Large intestine (tissue), 3 donors: ENCODE results near the gene FADS2. TPM values are rescaled to one million over a fixed set of nuclear protein-coding genes. Genes with fewer than 3 reads are reported as not detected.
A peak's percentile ranks its signal among the peaks of the same experiment; 100 is the strongest.

Source experiments
- DNase-seq, 2 donors: peaks; one replicate each; pipeline versions ENCODE4 v3.0.0 to v3.0.0-alpha.2; 2013
- H3K27ac ChIP-seq: one replicate; pipeline ENCODE4 v1.5.1; 2013; ENCODE audit warnings: low read length
- H3K27me3 ChIP-seq: 2 replicates; pipeline ENCODE4 v1.6.1; 2013; ENCODE audit warnings: low read length; ENCODE audit not compliant: control insufficient read depth, insufficient read depth
- H3K36me3 ChIP-seq: 2 replicates; pipeline ENCODE4 v1.6.1; 2013; ENCODE audit warnings: low read length; ENCODE audit not compliant: control insufficient read depth, insufficient read depth
- H3K4me1 ChIP-seq: one replicate; pipeline ENCODE4 v1.6.1; 2013; ENCODE audit warnings: low read length; ENCODE audit not compliant: control insufficient read depth, insufficient read depth
- H3K4me3 ChIP-seq: one replicate; pipeline ENCODE4 v1.5.1; 2013; ENCODE audit warnings: low read length
- H3K9me3 ChIP-seq: one replicate; pipeline ENCODE4 v1.6.1; 2013; ENCODE audit warnings: mild to moderate bottlenecking, low read depth, low read length, moderate library complexity; ENCODE audit not compliant: control insufficient read depth
- WGBS: methylation state at CpG from one replicate; pipeline ENCODE4 v1.1.5; 2013; ENCODE audit warnings: low lambda C conversion rate; ENCODE audit not compliant: insufficient coverage; 5-methylcytosine and 5-hydroxymethylcytosine counted together
- polyA plus RNA-seq: library from polyadenylated mRNA; unstranded; fragments of 120-200 nt; gene quantifications from one replicate; pipeline ENCODE4 v1.2.1, GENCODE V29; 2013

The FADS2 gene
- polyA plus RNA-seq, 1 donor: 28.8 TPM

DNA sequence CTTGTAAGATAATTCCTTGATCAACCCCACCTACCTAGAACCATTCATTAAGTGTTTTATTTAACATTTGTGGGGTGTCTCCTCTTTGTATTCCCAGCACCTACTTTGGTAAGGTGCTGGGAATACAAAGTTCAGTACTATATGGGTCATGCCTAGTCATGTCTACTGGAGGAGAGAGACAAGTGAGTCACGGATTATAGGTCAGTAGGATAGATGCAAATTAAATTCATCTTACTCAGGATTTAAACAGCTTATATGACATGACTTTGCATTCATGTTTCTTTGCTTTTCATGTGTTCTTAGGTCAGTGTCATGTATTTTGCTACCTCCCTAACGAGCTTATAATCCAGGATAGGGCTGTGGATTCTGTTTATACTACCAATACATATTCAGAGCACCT is 7.9 kb upstream of the FADS2 start:
- Histone ChIP-seq H3K27me3 (peaks cover 35% of the 10 kb centered on the region), H3K9me3 (peaks cover 2% of the 10 kb centered on the region), H3K4me1 (peaks cover 12% of the 10 kb centered on the region), H3K27ac (no peak overlapping the region), H3K36me3 (no peaks in the 10 kb centered on the region), H3K4me3 (no peak overlapping the region)
- DNase-seq: no peak
- no CpG with 5 or more reads among the region's 2 CpGs for WGBS

DNA sequence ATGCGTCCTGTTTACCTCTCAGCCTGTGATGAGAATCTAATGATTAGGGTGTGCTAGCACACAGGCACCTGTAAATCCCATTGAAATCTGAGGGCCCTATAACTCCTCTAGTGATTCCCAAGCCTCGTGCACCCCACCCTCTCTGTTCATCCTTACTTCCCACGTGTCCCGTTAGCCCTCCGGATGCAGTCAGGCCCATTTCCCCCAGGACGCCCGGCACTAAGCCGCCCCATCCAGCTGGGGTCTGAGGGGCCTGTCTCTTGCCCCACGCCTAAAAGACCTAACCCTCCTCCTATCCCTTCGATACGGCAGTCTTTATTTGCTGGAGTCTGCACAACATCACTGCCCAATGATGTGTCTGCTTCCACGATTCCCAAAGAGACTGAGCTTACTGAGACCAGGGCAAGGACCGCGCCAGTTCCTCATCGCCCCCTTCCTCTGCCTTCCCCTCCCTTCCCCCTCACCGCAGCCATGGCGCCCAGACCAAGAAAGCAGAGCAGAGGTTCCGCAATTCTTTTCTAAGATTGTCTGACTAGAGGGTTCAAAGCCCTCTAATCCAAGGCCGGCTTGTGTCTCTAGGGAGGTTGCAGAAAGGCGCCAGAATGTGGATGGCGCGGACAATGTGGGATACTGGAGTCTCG is 1.1 kb upstream of the FADS2 start:
- Histone ChIP-seq H3K27ac (peak overlapping the region; percentile 66), H3K4me1 (peaks cover 11% of the 10 kb centered on the region), H3K4me3 (peak overlapping the region; percentile 44), H3K9me3 (peaks cover 2% of the 10 kb centered on the region), H3K27me3 (peaks cover 57% of the 10 kb centered on the region), H3K36me3 (no peaks in the 10 kb centered on the region)
- DNase-seq: no peak
- no CpG with 5 or more reads among the region's 23 CpGs for WGBS

DNA sequence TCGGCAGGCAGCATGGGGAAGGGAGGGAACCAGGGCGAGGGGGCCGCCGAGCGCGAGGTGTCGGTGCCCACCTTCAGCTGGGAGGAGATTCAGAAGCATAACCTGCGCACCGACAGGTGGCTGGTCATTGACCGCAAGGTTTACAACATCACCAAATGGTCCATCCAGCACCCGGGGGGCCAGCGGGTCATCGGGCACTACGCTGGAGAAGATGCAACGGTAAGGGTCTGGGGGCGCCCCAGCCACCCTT is 204 bp downstream of the FADS2 start:
- Histone ChIP-seq H3K27me3 (peaks cover 60% of the 10 kb centered on the region), H3K9me3 (peaks cover 2% of the 10 kb centered on the region), H3K27ac (peak overlapping the region; percentile 66), H3K4me1 (peaks cover 11% of the 10 kb centered on the region), H3K36me3 (no peaks in the 10 kb centered on the region), H3K4me3 (peak overlapping the region; percentile 47)
- DNase-seq: no peak
- no CpG with 5 or more reads among the region's 16 CpGs for WGBS

DNA sequence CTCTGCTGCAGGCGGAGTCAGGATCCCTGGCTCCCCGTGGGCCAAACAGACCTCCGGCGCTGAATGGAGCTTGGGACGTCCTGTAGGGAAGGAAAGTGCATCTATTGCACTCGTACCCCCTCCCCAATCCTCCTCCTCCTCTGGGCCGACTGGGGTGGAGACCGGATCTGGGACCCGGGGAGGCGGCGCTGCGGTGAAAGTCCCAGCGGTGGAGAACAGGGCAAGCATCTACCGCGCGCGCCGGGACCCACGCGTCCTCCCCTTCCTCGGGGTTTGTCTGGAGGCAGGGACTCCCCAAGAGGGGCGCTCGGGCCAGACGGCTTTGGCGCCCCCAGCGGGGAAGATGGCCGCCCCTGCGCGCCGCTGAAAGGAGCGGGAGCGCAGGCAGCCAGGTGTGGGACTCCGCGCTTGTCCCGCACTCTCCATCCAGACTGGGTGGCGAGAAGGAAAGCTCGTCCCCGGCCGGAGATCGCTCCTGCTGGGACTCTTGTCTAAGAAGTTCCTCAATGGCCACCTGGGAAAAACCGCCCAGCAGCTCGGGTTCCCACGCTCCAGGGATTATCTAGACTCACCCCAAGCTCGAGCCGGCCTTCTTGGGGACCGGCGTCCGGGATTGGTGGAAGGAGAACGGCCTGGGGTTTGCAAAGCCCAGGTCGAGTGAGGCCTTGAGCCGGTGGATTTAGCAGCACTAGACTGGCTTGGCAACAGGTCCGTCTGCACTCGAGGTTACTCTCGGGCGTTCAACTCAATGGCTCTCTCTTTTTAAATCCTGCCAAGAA is 718 bp downstream of the FADS2 start:
- peak overlapping the region; percentile 66 for H3K27ac ChIP-seq
- H3K4me3 ChIP-seq: peak overlapping the region; percentile 47
- H3K36me3 ChIP-seq: no peaks in the 10 kb centered on the region
- peak in 1 of 2 donors; percentile 42 for DNase-seq
- peaks cover 11% of the 10 kb centered on the region for H3K4me1 ChIP-seq
- no CpG with 5 or more reads among the region's 55 CpGs for WGBS
- H3K27me3 ChIP-seq: peaks cover 60% of the 10 kb centered on the region
- H3K9me3 ChIP-seq: peaks cover 2% of the 10 kb centered on the region

DNA sequence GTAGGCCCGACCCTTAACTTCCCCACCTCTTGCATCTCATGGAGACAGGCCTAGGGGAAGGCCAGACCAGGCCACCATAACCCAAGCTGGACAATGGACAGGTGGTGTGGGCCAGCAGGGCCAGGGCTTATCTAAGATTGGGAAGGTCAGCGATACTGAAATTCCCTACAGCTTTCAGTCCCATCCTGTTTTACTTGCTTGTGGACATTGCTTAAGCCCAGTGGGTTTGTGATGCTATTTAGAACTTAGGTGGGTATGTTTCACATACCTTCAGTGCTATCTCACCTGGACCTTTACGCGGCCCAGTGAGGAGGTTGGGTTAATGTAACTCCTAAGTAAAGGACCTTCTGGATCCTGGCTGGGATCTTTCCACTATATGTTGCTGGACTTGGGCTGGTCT is 1.7 kb downstream of the FADS2 start:
- Histone ChIP-seq H3K4me3 (peak overlapping the region; percentile 47), H3K4me1 (peaks cover 11% of the 10 kb centered on the region), H3K27me3 (peaks cover 60% of the 10 kb centered on the region), H3K36me3 (no peaks in the 10 kb centered on the region), H3K27ac (no peak overlapping the region), H3K9me3 (peaks cover 2% of the 10 kb centered on the region)
- no CpG with 5 or more reads among the region's 4 CpGs for WGBS
- no peak for DNase-seq

DNA sequence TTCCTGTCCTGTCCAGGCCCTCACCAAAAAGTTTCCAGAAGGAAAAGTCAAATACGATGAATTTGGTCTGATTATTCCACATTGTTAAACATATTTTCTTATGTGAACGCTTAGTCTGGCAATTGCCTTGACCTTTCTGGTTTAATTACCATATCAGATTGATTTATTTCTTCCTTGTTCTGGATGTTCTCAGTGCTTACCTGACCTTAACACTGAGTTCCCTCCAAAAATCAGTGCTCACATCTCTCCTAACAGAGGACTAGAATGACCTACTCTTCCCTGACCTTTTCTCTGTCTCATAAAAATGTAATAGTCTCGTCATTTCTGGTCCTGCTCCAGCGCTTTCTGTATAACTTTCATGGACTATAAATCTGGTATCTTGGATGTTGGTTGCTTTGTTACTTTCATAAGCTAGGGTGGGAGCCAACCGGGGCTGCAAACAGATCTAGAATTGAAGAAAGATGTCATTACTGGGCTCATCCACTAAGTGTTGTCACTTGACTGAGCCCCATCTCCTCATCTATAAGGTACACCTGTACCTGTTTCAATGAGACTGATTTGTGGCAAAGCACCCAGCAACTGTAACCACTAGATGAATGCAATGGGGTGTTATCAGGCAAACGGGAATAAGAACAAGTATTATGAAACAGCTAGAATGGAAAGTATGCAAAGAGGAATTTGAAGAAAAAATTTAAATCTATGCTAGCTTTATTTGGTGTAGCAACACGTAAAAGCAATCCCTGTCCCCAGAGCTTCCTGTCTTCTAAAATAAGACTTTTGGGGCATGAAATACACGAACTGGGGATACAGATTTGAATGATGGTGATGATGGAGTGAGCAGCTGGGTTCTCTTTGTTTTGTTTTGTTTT is 2.4 kb downstream of the FADS2 start:
- H3K4me1 ChIP-seq: peaks cover 11% of the 10 kb centered on the region
- 66% methylated on average over 3 of the region's 8 CpGs for WGBS
- no peak overlapping the region for H3K27ac ChIP-seq
- peaks cover 60% of the 10 kb centered on the region for H3K27me3 ChIP-seq
- no peaks in the 10 kb centered on the region for H3K36me3 ChIP-seq
- H3K4me3 ChIP-seq: no peak overlapping the region
- no peak for DNase-seq
- H3K9me3 ChIP-seq: peaks cover 2% of the 10 kb centered on the region

DNA sequence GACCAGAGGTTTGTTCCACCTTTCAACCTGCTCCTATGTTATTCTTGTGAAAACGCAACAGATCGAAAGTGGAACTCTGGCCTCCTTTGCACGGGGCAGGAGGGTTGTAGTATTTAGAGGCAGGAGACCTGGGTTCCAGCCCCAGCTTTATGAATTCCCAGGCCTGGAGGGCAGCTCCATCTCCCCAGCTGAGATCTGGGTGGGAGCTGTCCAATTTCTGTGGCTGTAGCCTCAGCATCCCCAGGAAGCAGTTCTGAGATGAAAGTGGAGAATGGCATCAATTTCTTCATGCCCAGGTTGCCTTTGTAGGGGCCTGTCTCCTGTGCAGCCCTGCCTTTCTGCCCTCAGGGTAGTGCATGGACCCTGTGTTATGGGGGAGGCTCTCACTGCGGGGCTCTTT is 4.1 kb downstream of the FADS2 start:
- Histone ChIP-seq H3K9me3 (peaks cover 2% of the 10 kb centered on the region), H3K36me3 (no peaks in the 10 kb centered on the region), H3K4me1 (peaks cover 11% of the 10 kb centered on the region), H3K4me3 (no peak overlapping the region), H3K27ac (no peak overlapping the region), H3K27me3 (peaks cover 45% of the 10 kb centered on the region)
- DNase-seq: no peak
- WGBS: no CpG with 5 or more reads among the region's 4 CpGs

DNA sequence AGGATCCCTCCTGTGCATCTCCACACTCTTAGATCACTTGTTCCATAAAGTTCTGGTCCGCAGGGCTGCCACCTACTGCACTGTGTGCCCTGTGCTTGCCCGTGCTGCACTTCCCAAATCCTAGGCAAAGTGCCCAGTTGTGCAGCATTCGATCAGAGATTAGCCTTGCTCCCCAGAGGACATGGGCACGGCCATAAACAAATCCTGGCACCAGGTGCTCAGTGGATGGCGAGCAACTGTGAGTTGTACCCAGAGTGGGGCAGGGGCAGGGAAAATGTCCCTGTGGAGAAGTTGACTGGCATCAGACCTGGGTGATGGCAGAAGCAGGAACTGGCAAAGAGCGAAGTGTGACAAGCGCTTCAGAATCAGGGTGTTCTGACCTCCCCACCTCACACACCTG is 4.7 kb downstream of the FADS2 start:
- H3K4me1 ChIP-seq: peaks cover 11% of the 10 kb centered on the region
- no peak overlapping the region for H3K4me3 ChIP-seq
- DNase-seq: no peak
- H3K27me3 ChIP-seq: peaks cover 40% of the 10 kb centered on the region
- no CpG with 5 or more reads among the region's 7 CpGs for whole genome bisulfite sequencing
- no peak overlapping the region for H3K27ac ChIP-seq
- H3K36me3 ChIP-seq: no peaks in the 10 kb centered on the region
- peaks cover 2% of the 10 kb centered on the region for H3K9me3 ChIP-seq

DNA sequence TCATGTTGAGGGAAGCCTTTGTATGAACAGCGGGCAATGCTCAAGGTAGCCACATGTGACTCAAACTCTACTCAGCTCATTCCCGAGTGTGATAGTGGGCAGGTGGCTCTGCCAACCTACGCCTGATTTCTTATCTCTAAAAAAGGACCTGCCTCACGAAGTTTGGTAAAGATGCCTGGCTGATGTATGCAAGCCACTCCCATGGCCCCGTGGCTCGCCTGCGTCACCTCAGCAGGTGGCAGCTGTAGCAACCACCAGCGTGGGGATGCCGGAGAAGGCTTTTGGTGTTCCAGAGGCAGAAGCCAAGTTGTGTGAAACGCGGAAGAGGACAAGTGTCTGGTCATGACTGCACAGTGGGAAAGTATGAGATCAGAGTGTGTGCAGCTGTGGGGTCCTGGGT is 5.4 kb downstream of the FADS2 start:
- Histone ChIP-seq H3K27me3 (peaks cover 32% of the 10 kb centered on the region), H3K4me3 (no peak overlapping the region), H3K36me3 (no peaks in the 10 kb centered on the region), H3K27ac (no peak overlapping the region), H3K4me1 (peaks cover 9% of the 10 kb centered on the region), H3K9me3 (peaks cover 2% of the 10 kb centered on the region)
- 100% methylated on average over 1 of the region's 11 CpGs for WGBS
- DNase-seq: no peak

DNA sequence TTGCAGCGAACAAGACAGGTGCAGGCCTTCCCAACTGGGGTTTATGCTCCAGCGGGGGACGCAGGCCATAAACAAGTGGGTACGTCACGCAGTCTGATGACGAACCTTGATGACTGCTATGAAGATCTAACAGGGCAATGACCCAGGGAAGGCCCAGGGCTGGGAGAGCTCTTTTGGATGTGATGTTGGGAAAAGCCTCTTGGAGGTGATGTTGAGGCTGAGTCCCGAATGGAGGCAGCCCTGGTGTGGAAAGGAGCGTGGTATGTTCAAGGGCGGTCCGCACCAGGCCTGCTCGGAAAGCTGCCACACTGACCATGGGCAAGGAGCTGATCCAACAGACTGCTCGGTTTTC is 5.8 kb downstream of the FADS2 start:
- WGBS: 100% methylated on average over 1 of the region's 12 CpGs
- Histone ChIP-seq H3K27me3 (peaks cover 28% of the 10 kb centered on the region), H3K9me3 (no peaks in the 10 kb centered on the region), H3K4me1 (peaks cover 4% of the 10 kb centered on the region), H3K27ac (no peak overlapping the region), H3K36me3 (no peaks in the 10 kb centered on the region), H3K4me3 (no peak overlapping the region)
- DNase-seq: no peak
